CD4-positive, alpha-beta T cell (primary cell): ENCODE data around the gene OGFOD1. TPM values are rescaled to one million over a fixed set of nuclear protein-coding genes. Genes with fewer than 3 reads are reported as not detected.

Source experiments
- ATAC-seq: fragments of 200-7000 bp; cut with Tn5 transposase; one replicate; pipeline ENCODE4 v1.10.0; 2022; ENCODE audit warnings: mild to moderate bottlenecking; ENCODE audit not compliant: poor library complexity
- CTCF ChIA-PET: fragments of 350-600 bp; sonication (Branson Sonifier 250); formaldehyde crosslinking; loops from one replicate; lab custom pipeline; 2021; ENCODE audit warnings: antibody characterized with exemption, inconsistent platforms; lab: Charles Lee
- POLR2A ChIA-PET: fragments of 350-600 bp; sonication (Branson Sonifier 250); formaldehyde crosslinking; loops from one replicate; lab custom pipeline; 2021; ENCODE audit warnings: antibody characterized with exemption, inconsistent platforms; lab: Charles Lee
- DNase-seq, 14 experiments: peaks; one replicate each; pipeline ENCODE4 v3.0.0-alpha.2; 2013 to 2020; ENCODE audit warnings: mixed read lengths in 2 of 14
- H3K27ac ChIP-seq, 2 donors: one replicate each; pipeline versions ENCODE4 v1.5.1 to v1.7.0; 2013; ENCODE audit warnings: low read length in 2 of 2, low read depth in 1 of 2, mild to moderate bottlenecking in 1 of 2
- H3K27me3 ChIP-seq, 2 experiments: 1 replicate in 1 of 2; 2 replicates in 1 of 2; pipeline versions ENCODE4 v1.6.1 to v1.7.0; 2013; ENCODE audit warnings: low read length in 2 of 2, control low read depth in 1 of 2, mild to moderate bottlenecking in 1 of 2, moderate library complexity in 1 of 2; ENCODE audit not compliant: insufficient read depth in 2 of 2, control insufficient read depth in 1 of 2
- H3K36me3 ChIP-seq: one replicate; pipeline ENCODE4 v1.6.1; 2013; ENCODE audit warnings: low read length, control low read depth; ENCODE audit not compliant: insufficient read depth
- H3K4me1 ChIP-seq: one replicate; pipeline ENCODE4 v1.6.1; 2013; ENCODE audit warnings: low read length, control low read depth; ENCODE audit not compliant: insufficient read depth
- H3K4me3 ChIP-seq: one replicate; pipeline ENCODE4 v1.5.1; 2013; ENCODE audit warnings: mild to moderate bottlenecking, low read length, moderate library complexity
- H3K9me3 ChIP-seq, 2 experiments: 1 replicate in 1 of 2; 2 replicates in 1 of 2; pipeline versions ENCODE4 v1.6.1 to v1.7.0; 2013; ENCODE audit warnings: low read length in 2 of 2, mild to moderate bottlenecking in 2 of 2, control low read depth in 1 of 2, moderate library complexity in 1 of 2; ENCODE audit not compliant: control insufficient read depth in 1 of 2, insufficient read depth in 1 of 2
- H3K27ac Mint-ChIP-seq: one replicate; pipeline ENCODE4 v1.8.0; 2020; ENCODE audit warnings: mixed read lengths
- H3K27me3 Mint-ChIP-seq: one replicate; pipeline ENCODE4 v1.8.0; 2021; ENCODE audit warnings: mixed read lengths
- H3K36me3 Mint-ChIP-seq: one replicate; pipeline ENCODE4 v1.8.0; 2021; ENCODE audit warnings: low read depth, mixed read lengths
- H3K4me1 Mint-ChIP-seq: one replicate; pipeline ENCODE4 v1.8.0; 2021; ENCODE audit warnings: low read depth, mixed read lengths
- H3K4me3 Mint-ChIP-seq: one replicate; pipeline ENCODE4 v1.8.0; 2020; ENCODE audit warnings: mild to moderate bottlenecking, mixed read lengths
- H3K9me3 Mint-ChIP-seq: one replicate; pipeline ENCODE4 v1.8.0; 2020; ENCODE audit warnings: mixed read lengths
- CTCF ChIP-seq: fragments of 200-600 bp; IDR thresholded peaks from one replicate; pipeline ENCODE4 v1.8.0; 2022; ENCODE audit warnings: antibody characterized with exemption, mild to moderate bottlenecking
- intact Hi-C, 2 experiments: fragments of 100-400 bp; cut with DNase I in 1 of 2; cut with micrococcal nuclease in 1 of 2; formaldehyde crosslinking; loops; one replicate each; pipeline versions ENCODE4 v1.15.1 to v1.9.0; 2023 to 2025; cut with DNase I, micrococcal nuclease
- total RNA-seq, 174 experiments: library from RNA in 2 of 174; stranded (reverse) in 2 of 174; gene quantifications; one replicate each; pipeline ENCODE4 v1.2.3 and lab custom pipeline; 2021 to 2026

OGFOD1 gene
- total RNA-seq, 2 experiments from 2014 or later = 14.6 to 14.8 TPM

DNA sequence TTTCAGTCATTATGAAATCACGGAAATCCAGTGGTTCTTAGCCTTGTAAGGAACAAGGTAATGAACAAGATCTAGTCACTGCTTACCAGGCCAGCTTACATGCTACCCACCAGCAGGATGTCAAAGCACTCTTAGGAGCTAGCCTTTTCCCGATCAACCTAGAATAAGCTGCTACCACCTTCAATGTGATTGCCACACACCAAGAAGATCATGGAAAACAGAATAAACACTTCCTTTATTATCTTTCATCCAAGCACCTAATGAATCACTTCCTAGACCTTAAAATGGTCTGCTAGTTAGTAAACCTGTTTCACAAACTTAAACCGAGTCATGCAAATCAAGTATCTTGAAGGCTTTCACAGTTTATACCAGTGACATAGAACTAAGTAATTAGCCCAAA, 63.5 kb downstream of the OGFOD1 start:
- no peak for TF ChIP-seq CTCF
- Mint-ChIP-seq H3K27me3 (no peaks in the 10 kb centered on the region), H3K9me3 (no peaks in the 10 kb centered on the region), H3K36me3 (peaks cover 43% of the 10 kb centered on the region), H3K4me3 (peak overlapping the region; percentile 9), H3K4me1 (peaks cover 59% of the 10 kb centered on the region), H3K27ac (peak overlapping the region; percentile 31)
- Histone ChIP-seq H3K4me1 (peaks cover 22% of the 10 kb centered on the region), H3K27ac (no peak overlapping the region), H3K4me3 (no peak overlapping the region), H3K36me3 (peaks cover 27% of the 10 kb centered on the region), H3K9me3 (no peaks in the 10 kb centered on the region), H3K27me3 (no peaks in the 10 kb centered on the region)
- POLR2A ChIA-PET = interaction anchor here (2.5 kb wide), 1 partner anchor 187 kb away, joined by 13 read pairs; no protein-coding TSS in a partner anchor
- DNase-seq = no peak
- intact Hi-C loops = loop anchor here (1.0 to 5.0 kb wide), 3 partner anchors 62 to 187 kb away; partner anchors contain the start of genes NUDT21 (in 1 of the 2) and OGFOD1 (in 1 of the 2)
- CTCF ChIA-PET = interaction anchor here (2.9 kb wide), 1 partner anchor 187 kb away, joined by 15 read pairs; no protein-coding TSS in a partner anchor
- no peak for ATAC-seq

DNA sequence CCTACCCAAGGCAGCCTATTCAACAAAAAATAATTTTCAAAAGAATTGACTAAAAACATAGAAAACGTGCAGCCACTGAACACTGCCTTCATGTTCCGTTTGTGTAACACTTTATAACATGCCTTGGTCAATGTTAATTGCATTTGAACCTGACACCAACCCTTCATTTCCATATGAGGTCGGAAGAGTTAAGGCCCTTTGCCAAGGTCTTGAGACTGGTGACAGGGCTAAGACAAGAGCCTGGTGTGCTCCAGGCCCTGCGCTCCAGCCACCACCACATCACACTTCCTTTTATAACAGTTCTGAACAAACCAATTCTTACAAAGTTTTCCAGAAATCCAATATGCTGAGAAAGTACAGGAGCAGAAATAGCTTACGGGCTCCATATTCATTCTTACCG, 64.3 kb downstream of the OGFOD1 start:
- H3K4me1 ChIP-seq = peaks cover 30% of the 10 kb centered on the region
- Mint-ChIP-seq H3K36me3 (peaks cover 35% of the 10 kb centered on the region), H3K27me3 (no peaks in the 10 kb centered on the region), H3K4me1 (peaks cover 67% of the 10 kb centered on the region), H3K4me3 (peak overlapping the region; percentile 15), H3K27ac (peak overlapping the region; percentile 31), H3K9me3 (no peaks in the 10 kb centered on the region)
- intact Hi-C loops = loop anchor here in 1 of 2 experiments (2.0 to 5.0 kb wide), 2 partner anchors 61 to 63 kb away; partner anchors contain the start of genes NUDT21 and OGFOD1
- POLR2A ChIA-PET = interaction anchor here (0.9 kb wide), 1 partner anchor 14 kb away, joined by 3 read pairs; no protein-coding TSS in a partner anchor
- H3K4me3 ChIP-seq = no peak overlapping the region
- no peaks in the 10 kb centered on the region for H3K9me3 ChIP-seq
- CTCF ChIA-PET = no interaction called here
- peaks cover 20% of the 10 kb centered on the region for H3K36me3 ChIP-seq
- no peaks in the 10 kb centered on the region for H3K27me3 ChIP-seq
- ATAC-seq (no peak), DNase-seq (no peak)
- no peak overlapping the region for H3K27ac ChIP-seq
- TF ChIP-seq CTCF = no peak

- no peaks in the 10 kb centered on the region for H3K27me3 Mint-ChIP-seq
- H3K36me3 ChIP-seq = peaks cover 8% of the 10 kb centered on the region
- no peak for TF ChIP-seq CTCF
- H3K36me3 Mint-ChIP-seq = peaks cover 19% of the 10 kb centered on the region
- DNase-seq = no peak
- CTCF ChIA-PET = interaction anchor here (0.6 to 2.9 kb wide), 3 partner anchors 62 to 185 kb away, joined by 3 to 10 read pairs (median 4); no protein-coding TSS in a partner anchor
- H3K9me3 ChIP-seq = no peaks in the 10 kb centered on the region
- H3K4me3 ChIP-seq = no peak overlapping the region
- H3K4me3 Mint-ChIP-seq = peak overlapping the region; percentile 55
- peak overlapping the region; percentile 6 for H3K27ac Mint-ChIP-seq
- POLR2A ChIA-PET = interaction anchor here (0.6 kb wide), 1 partner anchor 87 kb away, joined by 3 read pairs; no protein-coding TSS in a partner anchor
- ATAC-seq = no peak
- H3K4me1 ChIP-seq = peaks cover 33% of the 10 kb centered on the region
- intact Hi-C loops = loop anchor here in 1 of 2 experiments (2.0 to 5.0 kb wide), 2 partner anchors 60 to 65 kb away; partner anchors contain the start of genes NUDT21 and OGFOD1
- no peaks in the 10 kb centered on the region for H3K9me3 Mint-ChIP-seq
- peaks cover 68% of the 10 kb centered on the region for H3K4me1 Mint-ChIP-seq
- no peaks in the 10 kb centered on the region for H3K27me3 ChIP-seq
- H3K27ac ChIP-seq = no peak overlapping the region
Observed at GRCh38 chr16:56517206-56517605, 65.9 kb downstream of the OGFOD1 start.
